ENCODE results near the gene AXIN2.

Gene AXIN2

GRCh38 chr17:65553646-65554552 is 7.5 kb downstream of the AXIN2 start:
- DNase-seq, result no peak

- DNase-seq, result no peak
These were observed 8.3 kb downstream of the AXIN2 start for GRCh38 chr17:65553009-65553645.

- DNase-seq, result no peak
These were observed 9.2 kb downstream of the AXIN2 start for GRCh38 chr17:65552214-65552613.

GRCh38 chr17:65551267-65552040 is 10.0 kb downstream of the AXIN2 start:
- DNase-seq, result no peak

GRCh38 chr17:65550758-65551157 is 10.7 kb downstream of the AXIN2 start:
- DNase-seq, result no peak

- DNase-seq, result no peak
These were observed 11.3 kb downstream of the AXIN2 start for GRCh38 chr17:65550075-65550662.

GRCh38 chr17:65548269-65548969 is 13.0 kb downstream of the AXIN2 start:
- DNase-seq, result no peak

GRCh38 chr17:65547253-65547670 is 14.2 kb downstream of the AXIN2 start:
- no peak for DNase-seq

GRCh38 chr17:65546579-65546978 is 14.9 kb downstream of the AXIN2 start:
- DNase-seq, result no peak

- DNase-seq, result no peak
These were observed 15.5 kb downstream of the AXIN2 start for GRCh38 chr17:65545705-65546523.

- no peak for DNase-seq
These were observed 16.8 kb downstream of the AXIN2 start for GRCh38 chr17:65544672-65545071.

- no peak for DNase-seq
These were observed 18.8 kb downstream of the AXIN2 start for GRCh38 chr17:65542610-65543009.

GRCh38 chr17:65542067-65542466 is 19.4 kb downstream of the AXIN2 start:
- DNase-seq, result no peak

- DNase-seq, result no peak
These were observed 20.0 kb downstream of the AXIN2 start for GRCh38 chr17:65541453-65541852.

GRCh38 chr17:65539630-65540266 is 21.7 kb downstream of the AXIN2 start:
- no peak for DNase-seq

- no peak for DNase-seq
These were observed 22.5 kb downstream of the AXIN2 start for GRCh38 chr17:65538675-65539529.

- DNase-seq, result no peak
These were observed 23.4 kb downstream of the AXIN2 start for GRCh38 chr17:65537845-65538674.

GRCh38 chr17:65537343-65537844 is 24.1 kb downstream of the AXIN2 start:
- DNase-seq, result no peak

All from NCI-H510A (cell line).